HuH-7.5 (cell line): ENCODE data around the gene MRM1.

ENCODE experiments used
- DNase-seq: peaks from one replicate; pipeline ENCODE4 v3.0.0; 2011; ENCODE audit warnings: low spot score

Gene MRM1

GRCh38 chr17:36601303-36602029 is at the start of gene MRM1:
TSS of gene MRM1 (plus strand) at chr17:36601583. CDS start at chr17:36601811, 228 bp downstream.
- DNase-seq, result peak; percentile 83

GRCh38 chr17:36553459-36553858 is 47.9 kb upstream of the MRM1 start:
- no peak for DNase-seq

- DNase-seq, result no peak
Measured at GRCh38 chr17:36566081-36566480, 35.3 kb upstream of the MRM1 start.

- no peak for DNase-seq
Measured at GRCh38 chr17:36575028-36575427, 26.4 kb upstream of the MRM1 start.

DNA sequence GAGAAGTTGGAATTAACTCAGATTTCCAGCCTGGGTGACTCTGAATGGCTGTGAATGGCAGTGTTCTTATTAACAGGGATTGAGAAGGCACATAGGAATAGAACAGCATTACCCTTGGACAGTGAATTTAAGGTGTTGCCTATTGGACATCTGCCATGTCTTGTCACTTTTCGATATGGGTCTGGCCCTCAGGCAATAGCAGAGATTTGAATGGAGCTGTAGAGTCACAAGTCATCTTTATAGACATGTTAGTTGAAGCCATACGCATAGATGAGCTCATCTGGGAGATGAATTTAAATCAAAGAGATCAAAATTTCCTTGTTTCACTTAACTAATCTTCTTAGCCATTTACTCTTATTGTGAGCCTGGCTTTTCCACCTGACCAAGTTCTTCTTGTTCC is 24.6 kb upstream of the MRM1 start:
- no peak for DNase-seq

DNA sequence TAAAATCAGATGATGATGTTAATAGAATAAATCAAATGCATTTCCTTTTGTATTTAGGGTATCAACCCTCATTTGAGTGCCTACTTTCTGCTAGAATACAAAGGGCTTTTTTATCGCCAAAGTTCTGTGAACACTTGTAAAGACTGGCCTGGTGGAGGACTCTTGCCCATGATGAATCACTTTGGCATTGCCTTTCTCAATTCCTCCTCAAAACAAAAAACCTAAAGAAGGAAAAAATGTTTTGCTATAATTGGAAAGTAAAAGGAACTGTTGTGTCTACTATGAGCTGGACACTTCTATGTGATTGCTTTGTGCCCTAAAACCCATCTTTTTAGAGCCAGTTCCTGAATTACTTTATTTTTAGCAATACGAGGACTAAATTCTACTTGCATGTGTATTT is 22.7 kb upstream of the MRM1 start:
- no peak for DNase-seq

GRCh38 chr17:36583787-36584186 is 17.6 kb upstream of the MRM1 start:
- DNase-seq, result no peak

- no peak for DNase-seq
Measured at GRCh38 chr17:36586138-36586537, 15.2 kb upstream of the MRM1 start.

GRCh38 chr17:36590082-36590481 is 11.3 kb upstream of the MRM1 start:
- no peak for DNase-seq

DNA sequence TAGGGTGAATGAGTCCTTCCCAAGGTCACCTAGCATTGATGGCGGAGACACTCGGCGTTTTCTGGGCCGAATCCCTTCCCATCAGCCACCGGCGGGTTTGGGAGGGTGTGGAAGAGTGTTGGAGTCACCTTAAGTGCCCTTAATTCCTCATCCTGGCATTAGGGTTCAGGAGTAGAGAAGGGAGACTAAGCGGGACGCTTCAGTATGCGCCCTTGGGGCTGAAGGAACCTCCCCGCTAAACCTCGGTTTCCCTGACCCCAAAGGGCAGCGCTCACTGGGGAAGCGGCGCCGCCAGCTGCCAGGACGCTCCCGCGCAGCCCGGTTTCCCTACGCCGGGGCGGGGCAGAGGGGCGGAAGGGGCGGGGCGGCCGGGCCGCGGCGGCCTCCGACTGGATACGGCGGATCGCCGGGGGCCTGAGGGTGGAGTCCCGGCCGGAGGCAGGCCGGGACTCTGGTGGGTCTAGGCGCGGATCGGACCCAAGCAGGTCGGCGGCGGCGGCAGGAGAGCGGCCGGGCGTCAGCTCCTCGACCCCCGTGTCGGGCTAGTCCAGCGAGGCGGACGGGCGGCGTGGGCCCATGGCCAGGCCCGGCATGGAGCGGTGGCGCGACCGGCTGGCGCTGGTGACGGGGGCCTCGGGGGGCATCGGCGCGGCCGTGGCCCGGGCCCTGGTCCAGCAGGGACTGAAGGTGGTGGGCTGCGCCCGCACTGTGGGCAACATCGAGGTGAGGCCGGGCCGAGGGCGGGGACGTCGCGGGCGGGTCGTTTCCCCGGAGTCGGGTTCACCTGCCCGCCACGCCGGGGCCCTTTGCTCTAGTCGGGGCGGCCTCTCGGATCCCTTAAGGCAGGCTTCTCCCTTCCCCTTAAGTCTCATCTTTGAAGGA is 9.7 kb upstream of the MRM1 start, which contains the start of gene DHRS11:
DHRS11 (plus strand) TSS at position 446 of the 882 bp plus-strand sequence; CDS start at position 577, 131 bp downstream.
- peak; percentile 84 for DNase-seq

DNA sequence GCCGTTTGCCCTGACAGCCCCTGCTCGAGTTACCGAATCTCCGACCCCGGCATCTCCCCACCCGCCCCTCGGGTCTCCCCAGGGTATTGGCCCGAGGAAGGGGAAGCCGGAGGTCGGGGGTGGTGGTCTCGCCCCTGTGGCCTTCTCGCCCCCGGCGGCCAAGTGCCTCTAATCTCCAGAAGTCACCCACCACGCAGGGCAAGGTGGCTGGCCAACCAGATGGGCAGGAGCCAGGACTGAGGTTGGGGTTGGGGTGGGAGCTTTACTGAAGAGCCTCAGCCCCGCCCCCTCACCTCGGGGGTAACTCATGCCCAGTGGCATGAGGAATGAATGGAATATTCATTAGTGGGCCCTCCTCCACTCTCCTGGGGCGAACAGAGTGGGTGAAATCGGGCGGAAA is 9.1 kb upstream of the MRM1 start:
- peak; percentile 44 for DNase-seq

- DNase-seq, result no peak
Measured at GRCh38 chr17:36592716-36593321, 8.6 kb upstream of the MRM1 start.

DNA sequence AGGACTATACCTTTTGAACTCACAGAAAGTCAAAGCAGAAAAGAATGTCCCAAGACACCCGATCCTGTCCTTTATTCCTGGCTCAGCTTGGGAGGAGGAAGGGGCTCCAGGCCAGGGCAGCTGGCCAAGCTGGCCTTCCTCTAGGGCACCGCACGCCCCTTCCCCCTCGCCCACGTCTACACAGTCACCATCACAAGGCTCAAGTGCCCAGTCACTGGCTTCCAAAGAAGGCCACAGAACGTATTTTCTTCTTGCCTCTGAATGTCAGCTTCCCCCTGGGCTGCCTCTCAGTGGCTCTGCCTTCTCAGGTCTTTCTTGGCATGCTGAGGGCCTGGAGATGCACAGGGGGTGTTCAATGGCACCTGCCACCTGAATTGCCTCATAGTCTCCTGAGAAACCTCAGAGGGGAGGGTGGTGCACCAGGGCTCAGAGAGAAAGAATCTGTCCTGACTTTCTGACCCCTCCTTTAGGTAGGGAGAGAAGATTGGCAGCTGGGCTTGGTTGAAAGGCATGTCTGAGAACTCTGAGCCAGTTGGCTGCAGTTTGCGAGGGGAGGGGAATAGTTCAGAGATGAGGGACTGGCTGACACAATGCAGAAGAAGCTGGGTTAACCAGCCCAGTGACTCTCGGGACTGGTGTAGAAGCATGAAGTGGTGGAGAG is 7.6 kb upstream of the MRM1 start:
- DNase-seq, result no peak

DNA sequence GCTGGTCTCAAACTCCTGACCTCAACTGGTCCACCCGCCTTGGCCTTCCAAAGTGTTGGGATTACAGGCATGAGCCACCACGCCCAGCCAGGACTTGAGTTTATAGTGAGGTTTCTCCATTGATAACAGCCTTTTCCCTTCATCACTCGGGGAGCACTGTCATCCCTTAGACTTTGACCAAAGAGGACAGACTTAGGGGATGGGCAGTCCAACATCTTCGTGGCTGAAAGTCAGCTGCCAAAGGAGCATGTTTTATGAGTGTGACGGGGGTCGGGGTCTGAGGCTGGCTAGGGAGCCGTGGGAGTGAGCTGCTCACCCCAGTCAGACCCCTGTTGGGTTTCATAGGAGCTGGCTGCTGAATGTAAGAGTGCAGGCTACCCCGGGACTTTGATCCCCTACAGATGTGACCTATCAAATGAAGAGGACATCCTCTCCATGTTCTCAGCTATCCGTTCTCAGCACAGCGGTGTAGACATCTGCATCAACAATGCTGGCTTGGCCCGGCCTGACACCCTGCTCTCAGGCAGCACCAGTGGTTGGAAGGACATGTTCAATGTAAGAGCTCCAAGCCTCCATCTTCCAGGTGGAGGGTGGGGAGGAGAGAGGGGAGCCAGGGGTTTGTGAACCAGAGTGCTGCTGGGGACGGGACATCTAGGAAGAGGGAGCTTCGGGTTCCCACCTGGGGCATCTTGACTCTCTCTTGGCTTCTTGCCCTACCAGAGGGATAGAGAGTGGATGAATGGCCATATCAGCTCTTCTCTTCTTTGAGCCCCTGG is 6.6 kb upstream of the MRM1 start:
- DNase-seq, result no peak

DNA sequence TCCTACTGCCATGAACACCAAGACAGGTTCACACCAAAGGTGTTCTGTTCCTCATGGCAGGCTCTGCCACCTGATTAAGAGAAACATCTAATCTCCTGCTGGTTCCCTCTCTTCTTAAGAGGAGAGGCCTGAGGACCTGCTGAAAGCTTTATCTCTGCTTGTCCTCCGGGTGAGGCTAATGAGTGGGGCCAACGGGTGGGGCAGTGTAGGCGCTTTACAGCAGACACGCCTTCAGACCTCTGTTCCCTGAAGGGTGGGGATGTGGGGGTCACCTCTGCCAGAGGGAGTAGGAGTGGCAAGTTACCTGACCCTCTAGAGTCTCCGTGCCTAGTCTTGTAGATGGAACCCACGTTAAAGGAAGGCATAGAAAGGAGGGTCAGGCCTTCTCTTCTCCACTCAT is 4.2 kb upstream of the MRM1 start:
- DNase-seq, result no peak

DNA sequence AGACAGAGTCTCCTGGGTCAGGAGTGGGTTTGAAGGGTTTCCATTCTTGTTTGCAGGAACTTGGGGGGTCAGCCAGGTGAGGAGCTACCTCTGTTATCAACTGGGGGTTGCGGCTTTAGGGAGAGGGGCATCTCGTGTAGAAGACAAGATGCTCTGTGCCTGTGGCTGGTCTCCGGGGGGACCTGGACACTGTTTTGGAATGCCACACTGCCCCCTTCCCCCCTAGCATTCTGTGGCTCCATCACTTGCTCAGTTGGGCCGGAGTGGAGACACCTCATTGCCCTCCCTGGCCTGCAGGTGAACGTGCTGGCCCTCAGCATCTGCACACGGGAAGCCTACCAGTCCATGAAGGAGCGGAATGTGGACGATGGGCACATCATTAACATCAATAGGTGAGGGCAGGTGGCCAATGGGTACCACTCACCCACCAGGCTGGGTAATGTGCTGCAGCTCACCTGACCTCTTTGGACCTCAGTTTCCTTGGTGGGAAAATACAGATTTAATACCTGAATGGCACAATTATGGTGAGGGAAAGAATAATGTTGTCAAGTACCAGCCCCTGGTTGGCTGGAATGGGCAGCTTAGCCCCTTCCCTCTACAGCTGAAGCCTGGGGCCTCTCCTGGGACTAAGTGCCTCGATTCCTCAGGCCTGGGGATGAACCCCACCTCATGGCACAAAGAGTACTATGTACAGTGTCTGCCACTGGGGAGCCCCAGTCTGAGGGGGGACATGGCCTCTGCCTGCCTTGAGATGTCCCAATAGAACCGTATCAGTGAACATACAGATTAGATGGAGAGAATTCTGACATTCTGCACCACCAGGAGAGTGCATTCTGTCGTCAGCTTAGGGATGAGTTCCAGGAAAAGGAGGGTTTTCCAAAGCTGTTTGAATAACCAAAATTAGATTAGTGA is 3.3 kb upstream of the MRM1 start:
- no peak for DNase-seq

DNA sequence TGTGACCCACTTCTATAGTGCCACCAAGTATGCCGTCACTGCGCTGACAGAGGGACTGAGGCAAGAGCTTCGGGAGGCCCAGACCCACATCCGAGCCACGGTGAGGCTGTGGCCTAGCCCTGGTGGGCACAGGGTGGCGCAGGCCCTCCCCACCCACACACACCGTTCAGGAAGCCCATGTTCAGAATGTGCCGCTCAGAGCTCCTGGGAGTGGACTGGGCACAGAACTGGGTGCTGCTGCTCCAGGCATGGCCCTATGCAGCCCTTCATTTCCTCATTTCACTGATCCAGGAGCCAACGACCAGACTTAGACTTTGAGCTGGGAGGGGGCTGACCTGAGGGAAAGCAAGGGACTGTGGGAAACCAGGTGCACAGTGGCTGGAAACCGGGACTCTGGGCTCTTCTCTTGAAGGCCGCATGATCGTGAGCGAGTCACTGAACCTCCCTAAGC is 2.4 kb upstream of the MRM1 start:
- DNase-seq, result no peak

DNA sequence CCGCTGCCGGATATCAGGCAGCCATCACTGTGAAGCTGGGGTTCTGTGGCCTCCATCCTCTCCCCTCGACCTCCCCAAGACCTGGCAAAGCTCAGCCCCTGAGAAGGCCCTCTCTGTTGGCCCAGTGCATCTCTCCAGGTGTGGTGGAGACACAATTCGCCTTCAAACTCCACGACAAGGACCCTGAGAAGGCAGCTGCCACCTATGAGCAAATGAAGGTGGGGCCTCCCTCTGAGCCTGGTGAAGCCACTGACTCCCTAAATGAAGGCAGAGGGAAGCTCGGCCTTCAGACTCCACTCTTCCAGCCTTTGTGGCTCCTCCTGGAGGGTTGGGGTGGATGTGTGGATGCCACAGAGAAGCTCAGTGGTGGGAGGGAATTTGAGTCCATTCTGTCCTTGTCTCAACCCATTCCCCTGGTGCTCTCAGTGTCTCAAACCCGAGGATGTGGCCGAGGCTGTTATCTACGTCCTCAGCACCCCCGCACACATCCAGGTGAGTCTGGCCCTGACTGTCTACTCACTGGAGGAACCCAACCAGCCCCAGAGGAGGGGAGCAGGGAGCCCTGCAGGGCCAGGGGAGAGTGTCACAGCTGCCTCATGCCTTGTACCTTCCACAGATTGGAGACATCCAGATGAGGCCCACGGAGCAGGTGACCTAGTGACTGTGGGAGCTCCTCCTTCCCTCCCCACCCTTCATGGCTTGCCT is 1.7 kb upstream of the MRM1 start:
- no peak for DNase-seq

- DNase-seq, result no peak
Measured at GRCh38 chr17:36600465-36600864, 918 bp upstream of the MRM1 start.

GRCh38 chr17:36600936-36601302 is 464 bp upstream of the MRM1 start:
- DNase-seq, result no peak
